ENCODE data around the gene ACTRT2. TPM values are rescaled to one million over a fixed set of nuclear protein-coding genes. Genes with fewer than 3 reads are reported as not detected.

The ACTRT2 gene
- total and polyA plus RNA-seq, 2 of the 8 experiments (the other 6 are each of a cell fraction or from before 2014, with no cell fraction given) = not detected

Other genes with a start within 250 kb of the ACTRT2 start
- 0.36 and 0.50 TPM in 2 replicates for gene TTC34, start 219.8 kb upstream of the ACTRT2 start, total RNA-seq (2021; fragmentation: NEBNext Ultra II Directional; extraction: Animal tissue kit (Norgen Biotek cat#: 25700))
- gene TTC34, start 219.8 kb upstream of the ACTRT2 start, polyA plus RNA-seq (2011; rRNA removed) = 0.23 and 0.44 TPM in 2 replicates
- 0.43 and 0.46 TPM in 2 replicates for gene PRDM16, start 47.7 kb downstream of the ACTRT2 start, total RNA-seq (2021; fragmentation: NEBNext Ultra II Directional; extraction: Animal tissue kit (Norgen Biotek cat#: 25700))
- 0.38 and 0.39 TPM in 2 replicates for gene PRDM16, start 47.7 kb downstream of the ACTRT2 start, polyA plus RNA-seq (2011; rRNA removed)

Measured in H1 (cell line).